ENCODE results near the gene TAL1. TPM values are rescaled to one million over a fixed set of nuclear protein-coding genes. Genes with fewer than 3 reads are reported as not detected.

The TAL1 gene
- total and polyA plus RNA-seq, 2 of the 13 experiments (the other 11 are each of a cell fraction or from before 2014, with no cell fraction given) = 0.05 TPM; not detected in 1

DNA sequence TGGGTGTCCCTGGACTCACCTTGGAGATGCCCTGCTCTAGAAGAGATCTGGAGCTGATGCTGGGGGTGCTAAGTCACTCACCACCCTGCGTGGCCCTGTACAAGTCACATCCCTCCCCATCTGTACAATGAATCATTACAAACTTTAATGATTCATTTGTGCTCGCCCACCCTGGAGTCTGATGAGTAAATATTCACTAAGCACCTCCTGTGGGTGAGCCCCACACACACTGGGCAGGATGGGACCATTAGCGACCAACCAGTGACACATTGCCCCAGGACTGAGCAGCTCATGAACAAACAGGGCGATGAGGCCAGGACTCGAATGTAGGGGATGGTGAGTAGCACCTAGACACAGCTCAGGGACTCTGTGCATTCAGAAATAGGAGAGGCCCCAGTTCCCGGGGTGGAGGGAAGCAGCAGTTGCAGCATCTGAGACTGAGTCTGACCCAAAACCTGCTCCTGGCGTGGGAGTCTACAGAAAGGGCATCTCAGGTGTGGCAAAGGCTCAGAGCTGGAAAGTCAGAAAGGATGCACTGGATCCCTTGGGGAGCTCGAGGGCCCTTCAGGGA, 24.1 kb downstream of the TAL1 start:
- no peak overlapping the region for H2AFZ ChIP-seq (ENCODE audit: low read length)
- H3K9me3 ChIP-seq (ENCODE audit: low read length) = no peaks in the 10 kb centered on the region
- CTCF ChIA-PET (ENCODE audit: low intra/inter-chr PET ratio, low total read pairs) = no interaction called here
- H3K79me2 ChIP-seq (ENCODE audit: insufficient read depth, low read length) = no peaks in the 10 kb centered on the region
- H3K4me2 ChIP-seq (ENCODE audit: low read depth, low read length) = no peak overlapping the region
- BruUV-seq (replicated peaks) = no TSS peak
- no peak for FAIRE-seq
- no peak for DNase-seq (ENCODE audit: low spot score)
- intact Hi-C loops (cut with micrococcal nuclease; ENCODE audit: unreplicated experiment) = no loop called here
- POLR2A ChIA-PET = interaction anchor here (0.5 kb wide), 1 partner anchor 29 kb away, joined by 3 read pairs; no protein-coding TSS in a partner anchor
- H4K20me1 ChIP-seq (ENCODE audit: insufficient read depth, low read length) = no peaks in the 10 kb centered on the region
- H3K9ac ChIP-seq (ENCODE audit: insufficient read depth, low read depth, low read length) = no peak overlapping the region
- no peaks in the 10 kb centered on the region for H3K36me3 ChIP-seq (replicated peaks in 1 of 2; ENCODE audit: control insufficient read depth in 1 of 2, insufficient read depth in 2 of 2, low read length in 2 of 2)
- peaks cover 5 to 22% of the 10 kb centered on the region in 2 experiments; a peak in 3 of 5 replicates for H3K27me3 ChIP-seq (ENCODE audit: control insufficient read depth in 1 of 2, insufficient read depth in 2 of 2, low read length in 2 of 2)
- no peak for ATAC-seq
- no peak overlapping the region for H3K4me3 ChIP-seq (replicated peaks in 1 of 3; ENCODE audit: insufficient read depth in 1 of 3, low read depth in 2 of 3, low read length in 3 of 3)
- in situ Hi-C loops (cut with HindIII; ENCODE audit: extremely low pct_ligation_motif_present, low pct_unique_long_range_greater_than_20kb) = no loop called here
- H3K4me1 ChIP-seq (ENCODE audit: insufficient read depth, low read length) = peaks cover 16% of the 10 kb centered on the region
- WGBS (ENCODE audit: low lambda C conversion rate) = 16% methylated on average over 7 of the region's 8 CpGs
- H3K27ac ChIP-seq (ENCODE audit: extremely low read length, insufficient read depth, low read length) = no peak overlapping the region
- TF ChIP-seq, protein P1, sequence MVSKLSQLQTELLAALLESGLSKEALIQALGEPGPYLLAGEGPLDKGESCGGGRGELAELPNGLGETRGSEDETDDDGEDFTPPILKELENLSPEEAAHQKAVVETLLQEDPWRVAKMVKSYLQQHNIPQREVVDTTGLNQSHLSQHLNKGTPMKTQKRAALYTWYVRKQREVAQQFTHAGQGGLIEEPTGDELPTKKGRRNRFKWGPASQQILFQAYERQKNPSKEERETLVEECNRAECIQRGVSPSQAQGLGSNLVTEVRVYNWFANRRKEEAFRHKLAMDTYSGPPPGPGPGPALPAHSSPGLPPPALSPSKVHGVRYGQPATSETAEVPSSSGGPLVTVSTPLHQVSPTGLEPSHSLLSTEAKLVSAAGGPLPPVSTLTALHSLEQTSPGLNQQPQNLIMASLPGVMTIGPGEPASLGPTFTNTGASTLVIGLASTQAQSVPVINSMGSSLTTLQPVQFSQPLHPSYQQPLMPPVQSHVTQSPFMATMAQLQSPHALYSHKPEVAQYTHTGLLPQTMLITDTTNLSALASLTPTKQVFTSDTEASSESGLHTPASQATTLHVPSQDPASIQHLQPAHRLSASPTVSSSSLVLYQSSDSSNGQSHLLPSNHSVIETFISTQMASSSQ (IDR thresholded peaks at IDR 0.05; ENCODE audit: low read depth) = no peak
- TF ChIP-seq, protein P1 (CRISPR knock-in tag; IDR thresholded peaks at IDR 0.05; ENCODE audit: borderline replicate concordance) = no peak
- TF ChIP-seq TOPORS (CRISPR knock-in tag; IDR thresholded peaks at IDR 0.05) (no peak), ZEB1 (IDR thresholded peaks at IDR 0.05; ENCODE audit: insufficient replicate concordance, low read depth) (no peak), ZMAT3 (CRISPR knock-in tag; conservative IDR thresholded peaks at IDR 0.05) (no peak), RXRB (CRISPR knock-in tag; IDR thresholded peaks at IDR 0.05; ENCODE audit: borderline replicate concordance) (no peak), KAT2B (IDR thresholded peaks at IDR 0.05; ENCODE audit: borderline replicate concordance, low read depth, low read length) (no peak), TBP (CRISPR knock-in tag; IDR thresholded peaks at IDR 0.05) (no peak), NRL (CRISPR knock-in tag; IDR thresholded peaks at IDR 0.05; ENCODE audit: borderline replicate concordance) (no peak)
- TF ChIP-seq, protein P2, sequence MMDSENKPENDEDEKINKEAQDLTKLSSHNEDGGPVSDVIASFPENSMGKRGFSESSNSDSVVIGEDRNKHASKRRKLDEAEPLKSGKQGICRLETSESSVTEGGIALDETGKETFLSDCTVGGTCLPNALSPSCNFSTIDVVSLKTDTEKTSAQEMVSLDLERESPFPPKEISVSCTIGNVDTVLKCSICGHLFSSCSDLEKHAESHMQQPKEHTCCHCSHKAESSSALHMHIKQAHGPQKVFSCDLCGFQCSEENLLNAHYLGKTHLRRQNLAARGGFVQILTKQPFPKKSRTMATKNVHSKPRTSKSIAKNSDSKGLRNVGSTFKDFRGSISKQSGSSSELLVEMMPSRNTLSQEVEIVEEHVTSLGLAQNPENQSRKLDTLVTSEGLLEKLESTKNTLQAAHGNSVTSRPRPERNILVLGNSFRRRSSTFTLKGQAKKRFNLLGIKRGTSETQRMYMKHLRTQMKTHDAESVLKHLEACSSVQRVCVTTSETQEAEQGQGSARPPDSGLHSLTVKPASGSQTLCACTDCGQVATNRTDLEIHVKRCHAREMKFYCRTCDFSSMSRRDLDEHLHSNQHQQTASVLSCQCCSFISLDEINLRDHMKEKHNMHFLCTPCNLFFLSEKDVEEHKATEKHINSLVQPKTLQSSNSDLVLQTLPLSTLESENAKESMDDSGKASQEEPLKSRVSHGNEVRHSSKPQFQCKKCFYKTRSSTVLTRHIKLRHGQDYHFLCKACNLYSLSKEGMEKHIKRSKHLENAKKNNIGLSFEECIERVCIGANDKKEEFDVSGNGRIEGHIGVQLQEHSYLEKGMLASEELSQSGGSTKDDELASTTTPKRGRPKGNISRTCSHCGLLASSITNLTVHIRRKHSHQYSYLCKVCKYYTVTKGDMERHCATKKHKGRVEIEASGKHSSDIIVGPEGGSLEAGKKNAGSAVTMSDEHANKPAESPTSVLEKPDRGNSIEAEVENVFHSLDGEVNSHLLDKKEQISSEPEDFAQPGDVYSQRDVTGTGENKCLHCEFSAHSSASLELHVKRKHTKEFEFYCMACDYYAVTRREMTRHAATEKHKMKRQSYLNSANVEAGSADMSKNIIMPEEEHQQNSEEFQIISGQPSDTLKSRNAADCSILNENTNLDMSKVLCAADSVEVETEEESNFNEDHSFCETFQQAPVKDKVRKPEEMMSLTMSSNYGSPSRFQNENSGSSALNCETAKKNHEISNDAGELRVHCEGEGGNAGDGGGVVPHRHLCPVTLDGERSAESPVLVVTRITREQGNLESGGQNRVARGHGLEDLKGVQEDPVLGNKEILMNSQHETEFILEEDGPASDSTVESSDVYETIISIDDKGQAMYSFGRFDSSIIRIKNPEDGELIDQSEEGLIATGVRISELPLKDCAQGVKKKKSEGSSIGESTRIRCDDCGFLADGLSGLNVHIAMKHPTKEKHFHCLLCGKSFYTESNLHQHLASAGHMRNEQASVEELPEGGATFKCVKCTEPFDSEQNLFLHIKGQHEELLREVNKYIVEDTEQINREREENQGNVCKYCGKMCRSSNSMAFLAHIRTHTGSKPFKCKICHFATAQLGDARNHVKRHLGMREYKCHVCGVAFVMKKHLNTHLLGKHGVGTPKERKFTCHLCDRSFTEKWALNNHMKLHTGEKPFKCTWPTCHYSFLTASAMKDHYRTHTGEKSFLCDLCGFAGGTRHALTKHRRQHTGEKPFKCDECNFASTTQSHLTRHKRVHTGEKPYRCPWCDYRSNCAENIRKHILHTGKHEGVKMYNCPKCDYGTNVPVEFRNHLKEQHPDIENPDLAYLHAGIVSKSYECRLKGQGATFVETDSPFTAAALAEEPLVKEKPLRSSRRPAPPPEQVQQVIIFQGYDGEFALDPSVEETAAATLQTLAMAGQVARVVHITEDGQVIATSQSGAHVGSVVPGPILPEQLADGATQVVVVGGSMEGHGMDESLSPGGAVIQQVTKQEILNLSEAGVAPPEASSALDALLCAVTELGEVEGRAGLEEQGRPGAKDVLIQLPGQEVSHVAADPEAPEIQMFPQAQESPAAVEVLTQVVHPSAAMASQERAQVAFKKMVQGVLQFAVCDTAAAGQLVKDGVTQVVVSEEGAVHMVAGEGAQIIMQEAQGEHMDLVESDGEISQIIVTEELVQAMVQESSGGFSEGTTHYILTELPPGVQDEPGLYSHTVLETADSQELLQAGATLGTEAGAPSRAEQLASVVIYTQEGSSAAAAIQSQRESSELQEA (CRISPR knock-in tag; IDR thresholded peaks at IDR 0.05; ENCODE audit: not compliant biosample characterization) = no peak
- TF ChIP-seq, protein P3, sequence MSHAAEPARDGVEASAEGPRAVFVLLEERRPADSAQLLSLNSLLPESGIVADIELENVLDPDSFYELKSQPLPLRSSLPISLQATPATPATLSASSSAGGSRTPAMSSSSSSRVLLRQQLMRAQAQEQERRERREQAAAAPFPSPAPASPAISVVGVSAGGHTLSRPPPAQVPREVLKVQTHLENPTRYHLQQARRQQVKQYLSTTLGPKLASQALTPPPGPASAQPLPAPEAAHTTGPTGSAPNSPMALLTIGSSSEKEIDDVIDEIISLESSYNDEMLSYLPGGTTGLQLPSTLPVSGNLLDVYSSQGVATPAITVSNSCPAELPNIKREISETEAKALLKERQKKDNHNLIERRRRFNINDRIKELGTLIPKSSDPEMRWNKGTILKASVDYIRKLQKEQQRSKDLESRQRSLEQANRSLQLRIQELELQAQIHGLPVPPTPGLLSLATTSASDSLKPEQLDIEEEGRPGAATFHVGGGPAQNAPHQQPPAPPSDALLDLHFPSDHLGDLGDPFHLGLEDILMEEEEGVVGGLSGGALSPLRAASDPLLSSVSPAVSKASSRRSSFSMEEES (CRISPR knock-in tag; IDR thresholded peaks at IDR 0.05) = no peak
